Measurements from ENCODE around the gene MIA.
"Not testable (repeated sequence)": the region's sequence is repeated elsewhere in the genome, so short reads cannot be mapped to it uniquely, and the experiment has no call there.

The MIA gene

DNA sequence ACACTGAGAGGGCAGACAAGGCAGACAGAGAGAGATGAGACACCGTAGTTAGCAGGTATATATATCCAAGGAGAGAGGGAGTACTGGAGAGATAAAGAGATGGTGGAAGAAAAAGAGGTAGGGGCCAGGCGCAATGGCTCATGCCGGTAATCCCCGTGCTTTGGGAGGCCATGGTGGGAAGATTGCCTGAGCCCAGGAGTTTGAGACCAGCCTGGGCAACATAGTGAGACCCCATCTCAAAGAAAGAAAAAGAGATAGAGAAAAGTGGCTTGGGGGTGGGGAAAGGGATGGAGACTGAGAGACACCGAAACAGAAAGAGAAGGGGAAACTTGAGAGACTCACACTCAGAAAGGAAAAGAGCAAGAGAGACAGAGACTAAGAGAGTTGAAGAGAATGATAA lies 5.3 kb downstream of the MIA start:
- DNase-seq (ENCODE audit: low spot score), result no peak

DNA sequence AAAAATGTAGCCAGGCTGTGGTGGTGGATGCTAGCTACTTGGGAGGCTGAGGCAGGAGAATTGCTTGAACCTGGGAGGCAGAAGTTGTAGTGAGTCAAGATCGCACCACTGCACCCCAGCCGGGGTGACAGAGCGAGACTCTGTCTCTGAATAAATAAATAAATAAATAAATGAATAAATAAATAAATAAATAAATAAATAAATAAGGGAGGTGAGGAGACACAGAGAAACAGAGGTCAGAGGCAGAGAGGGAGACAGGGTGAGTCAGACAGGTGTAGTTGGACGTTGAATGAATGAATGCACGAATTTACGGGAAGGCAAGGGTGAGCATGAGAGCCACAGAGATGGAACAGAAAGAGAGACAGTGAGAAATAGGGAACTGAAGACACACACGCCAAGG lies 5.8 kb downstream of the MIA start:
- DNase-seq (ENCODE audit: low spot score), result no peak

DNA sequence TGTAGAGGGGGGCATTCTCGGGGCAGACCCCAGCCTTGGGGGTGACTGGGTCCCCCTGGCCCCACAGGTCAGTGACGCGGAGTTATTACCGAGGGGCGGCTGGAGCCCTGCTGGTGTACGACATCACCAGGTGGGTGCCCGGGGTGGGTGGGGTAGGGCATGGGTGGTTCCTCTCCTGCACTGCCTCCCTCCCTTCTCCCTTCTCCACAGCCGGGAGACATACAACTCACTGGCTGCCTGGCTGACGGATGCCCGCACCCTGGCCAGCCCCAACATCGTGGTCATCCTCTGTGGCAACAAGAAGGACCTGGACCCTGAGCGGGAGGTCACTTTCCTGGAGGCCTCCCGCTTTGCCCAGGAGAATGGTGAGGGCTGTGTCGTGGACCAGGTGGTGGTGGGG lies 8.4 kb downstream of the MIA start:
- no peak for DNase-seq (ENCODE audit: low spot score)

DNA sequence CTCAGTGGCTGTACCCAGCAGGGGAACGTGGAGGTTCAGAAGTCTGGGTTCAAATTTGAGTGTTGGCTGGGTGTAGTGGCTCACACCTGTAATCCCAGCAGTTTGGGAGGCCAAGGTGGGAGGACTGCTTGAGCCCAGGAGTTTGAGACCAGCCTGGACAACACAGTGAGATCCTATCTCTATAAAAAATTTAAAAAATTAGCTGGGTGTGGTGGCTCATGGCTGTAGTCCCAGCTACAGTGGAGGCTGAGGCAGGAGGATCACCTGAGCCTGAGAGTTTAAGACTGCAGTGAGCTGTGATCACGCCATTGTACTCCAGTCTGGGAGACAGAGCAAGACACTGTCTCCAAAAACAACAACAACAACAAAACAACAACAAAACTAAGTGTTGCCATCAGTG lies 8.8 kb downstream of the MIA start:
- not testable (repeated sequence) for DNase-seq (ENCODE audit: low spot score)

DNA sequence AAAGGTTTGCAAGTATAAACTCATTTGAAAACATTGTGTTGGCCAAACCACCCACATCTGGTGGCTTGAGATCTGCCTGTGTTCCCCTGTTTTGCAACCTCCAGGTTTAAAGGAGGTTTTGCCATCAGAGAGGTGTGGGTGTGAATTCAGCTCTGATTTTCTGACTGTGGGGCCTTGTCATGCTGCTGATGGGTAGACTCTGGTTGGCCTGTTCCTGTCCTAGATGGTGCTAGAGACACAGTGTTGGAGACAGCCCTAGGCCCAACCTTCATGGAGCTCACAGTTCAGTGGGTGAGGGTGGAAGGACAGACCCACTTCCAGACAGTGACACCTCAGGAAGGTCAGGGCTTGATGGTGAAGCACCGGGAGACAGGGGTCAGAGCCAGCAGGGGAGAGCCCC lies 10.2 kb downstream of the MIA start:
- DNase-seq (ENCODE audit: low spot score), result no peak

DNA sequence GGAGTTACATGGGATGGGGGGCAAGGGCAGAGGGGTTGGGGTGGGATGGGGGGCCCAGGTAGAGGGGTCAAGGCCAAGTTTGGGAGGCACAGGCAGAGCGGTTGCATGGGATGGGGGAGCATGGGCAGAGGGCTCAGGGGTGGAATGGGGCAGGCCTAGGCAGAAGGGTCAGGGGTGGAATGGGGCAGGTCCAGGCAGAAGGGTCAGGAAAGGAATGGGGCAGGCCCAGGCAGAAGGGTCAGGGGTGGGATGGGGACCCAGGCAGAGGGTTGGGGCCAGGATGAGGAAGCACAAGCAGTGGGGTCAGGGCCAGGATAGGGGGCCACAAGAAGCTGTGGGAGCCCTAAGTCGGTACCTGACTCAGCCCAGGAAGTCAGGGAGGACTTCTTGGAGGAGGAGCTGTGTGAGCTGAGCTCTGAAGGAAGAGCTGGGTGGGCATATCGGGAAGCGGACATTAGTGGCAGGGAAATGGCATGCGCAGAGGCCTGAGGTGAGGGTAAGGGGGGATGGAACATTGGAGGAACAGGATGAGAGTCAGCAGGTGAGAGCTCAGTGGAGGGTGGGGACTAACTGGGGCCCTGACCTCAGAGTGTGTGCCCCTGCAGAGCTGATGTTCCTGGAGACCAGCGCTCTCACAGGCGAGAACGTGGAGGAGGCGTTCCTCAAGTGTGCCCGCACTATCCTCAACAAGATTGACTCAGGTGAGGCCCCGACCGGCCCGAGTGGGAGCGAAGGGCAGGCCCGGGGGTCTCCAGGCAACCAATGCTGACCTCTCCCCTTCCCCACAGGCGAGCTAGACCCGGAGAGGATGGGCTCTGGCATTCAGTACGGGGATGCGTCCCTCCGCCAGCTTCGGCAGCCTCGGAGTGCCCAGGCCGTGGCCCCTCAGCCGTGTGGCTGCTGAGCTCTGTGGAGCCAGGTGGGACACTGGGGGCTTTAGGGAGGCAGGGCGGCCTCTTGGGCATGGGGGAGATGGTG lies 11.0 kb downstream of the MIA start:
- DNase-seq (ENCODE audit: low spot score), result no peak

DNA sequence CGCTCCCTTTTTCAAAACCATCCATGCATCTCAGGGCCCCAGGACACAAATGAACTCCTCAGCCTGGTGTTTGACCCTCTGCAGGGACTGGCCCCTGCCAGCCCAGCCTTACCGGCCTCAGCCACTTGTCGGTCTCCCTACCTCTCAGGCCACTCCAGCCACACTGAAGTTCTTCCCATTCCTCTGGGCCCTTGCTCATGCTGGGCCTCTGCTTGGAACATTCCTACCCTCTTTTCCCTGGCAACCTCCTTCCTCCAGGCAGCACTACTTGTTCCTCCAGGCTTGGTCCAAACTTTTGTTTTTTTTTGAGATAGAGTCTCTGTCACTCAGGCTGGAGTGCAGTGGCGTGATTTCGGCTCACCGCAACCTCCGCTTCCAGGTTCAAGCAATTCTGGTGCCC lies 16.0 kb downstream of the MIA start:
- DNase-seq (ENCODE audit: low spot score), result no peak

DNA sequence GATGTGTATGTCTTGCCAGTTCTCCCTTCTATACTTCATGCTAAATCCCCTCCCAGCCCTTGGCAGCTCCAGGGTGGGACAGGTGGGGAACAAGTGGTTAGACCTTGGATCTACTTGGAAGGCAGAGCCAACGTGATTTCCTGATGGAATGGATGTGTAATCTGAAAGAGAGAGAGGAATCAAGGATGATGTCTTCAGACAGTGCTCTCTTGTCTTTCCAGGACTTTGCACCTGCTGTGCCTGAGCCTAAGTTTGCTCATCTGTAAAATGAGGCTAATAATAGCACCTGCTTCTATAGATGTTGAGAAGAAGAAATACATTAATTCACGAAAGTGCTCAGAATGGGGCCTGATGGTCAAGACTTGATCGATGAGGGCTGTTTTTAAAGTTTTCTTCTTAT lies 16.7 kb downstream of the MIA start:
- no peak for DNase-seq (ENCODE audit: low spot score)

DNA sequence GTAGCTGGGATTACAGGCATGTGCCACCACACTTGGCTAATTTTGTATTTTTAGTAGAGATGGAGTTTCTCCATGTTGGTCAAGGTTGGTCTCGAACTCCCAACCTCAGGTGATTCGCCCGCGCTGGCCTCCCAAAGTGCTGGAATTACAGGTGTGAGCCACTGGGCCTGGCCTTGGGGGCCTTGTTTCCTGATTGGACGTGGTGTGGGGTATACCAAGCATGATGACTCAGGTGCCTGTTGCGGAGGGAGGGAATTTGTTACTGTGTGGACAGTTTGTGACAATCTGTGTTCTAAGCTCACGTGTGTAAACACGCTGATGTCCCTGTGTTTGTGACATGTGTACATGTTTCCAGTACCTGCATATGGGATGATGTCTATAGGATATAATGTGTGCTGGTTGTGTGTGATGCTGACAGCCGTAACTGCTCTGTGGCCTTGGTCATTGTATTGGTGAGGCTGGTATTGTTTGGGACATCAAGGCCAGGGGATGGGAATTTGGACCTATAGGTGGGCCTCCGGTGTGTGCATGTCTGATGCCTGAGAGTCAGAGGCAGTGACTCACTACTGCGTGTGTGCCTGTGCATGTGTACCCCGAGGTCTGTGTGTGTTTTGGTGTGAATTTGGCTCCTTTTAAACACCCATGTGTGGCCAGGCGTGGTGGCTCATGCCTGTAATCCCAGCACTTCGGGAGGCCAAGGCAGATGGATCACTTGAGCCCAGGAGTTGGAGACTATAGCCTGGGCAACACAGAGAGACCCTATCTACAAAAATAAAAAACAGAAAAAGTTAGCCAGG lies 22.0 kb downstream of the MIA start:
- no peak for DNase-seq (ENCODE audit: low spot score)

DNA sequence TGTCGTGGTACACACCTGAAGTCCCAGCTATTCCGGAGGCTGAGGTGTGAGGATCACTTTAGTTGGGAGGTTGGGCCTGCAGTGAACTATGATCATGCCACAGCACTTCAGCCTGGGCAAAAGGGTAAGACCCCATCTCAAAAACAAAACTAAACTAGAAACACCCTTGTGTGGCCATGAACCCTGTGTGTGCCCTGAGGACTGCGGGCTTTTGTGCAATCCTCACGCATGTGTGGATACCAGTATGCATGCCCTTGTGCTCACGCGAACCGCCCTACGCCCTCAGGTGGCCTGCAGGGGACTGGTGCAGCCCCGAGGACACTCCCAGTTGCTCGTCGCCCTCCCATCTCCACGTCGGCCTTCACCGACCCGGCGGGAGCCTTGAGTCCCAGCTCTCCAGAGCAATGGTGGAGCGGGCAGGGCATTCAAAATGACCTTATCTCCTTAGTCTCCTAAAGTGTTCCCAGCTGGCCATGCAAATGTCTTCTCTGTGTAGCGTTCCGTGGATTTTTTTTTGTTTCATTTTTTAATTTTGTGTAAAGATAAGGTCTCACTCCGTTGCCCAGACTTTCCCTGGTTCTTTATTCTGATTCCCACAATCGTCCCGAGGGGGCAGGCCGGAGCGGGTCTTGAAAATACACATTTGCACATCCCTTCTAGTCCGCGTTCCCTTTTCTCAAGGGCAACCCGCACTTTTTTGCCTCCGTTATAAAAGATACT lies 22.8 kb downstream of the MIA start:
- peak; percentile 75 for DNase-seq (ENCODE audit: low spot score)

DNA sequence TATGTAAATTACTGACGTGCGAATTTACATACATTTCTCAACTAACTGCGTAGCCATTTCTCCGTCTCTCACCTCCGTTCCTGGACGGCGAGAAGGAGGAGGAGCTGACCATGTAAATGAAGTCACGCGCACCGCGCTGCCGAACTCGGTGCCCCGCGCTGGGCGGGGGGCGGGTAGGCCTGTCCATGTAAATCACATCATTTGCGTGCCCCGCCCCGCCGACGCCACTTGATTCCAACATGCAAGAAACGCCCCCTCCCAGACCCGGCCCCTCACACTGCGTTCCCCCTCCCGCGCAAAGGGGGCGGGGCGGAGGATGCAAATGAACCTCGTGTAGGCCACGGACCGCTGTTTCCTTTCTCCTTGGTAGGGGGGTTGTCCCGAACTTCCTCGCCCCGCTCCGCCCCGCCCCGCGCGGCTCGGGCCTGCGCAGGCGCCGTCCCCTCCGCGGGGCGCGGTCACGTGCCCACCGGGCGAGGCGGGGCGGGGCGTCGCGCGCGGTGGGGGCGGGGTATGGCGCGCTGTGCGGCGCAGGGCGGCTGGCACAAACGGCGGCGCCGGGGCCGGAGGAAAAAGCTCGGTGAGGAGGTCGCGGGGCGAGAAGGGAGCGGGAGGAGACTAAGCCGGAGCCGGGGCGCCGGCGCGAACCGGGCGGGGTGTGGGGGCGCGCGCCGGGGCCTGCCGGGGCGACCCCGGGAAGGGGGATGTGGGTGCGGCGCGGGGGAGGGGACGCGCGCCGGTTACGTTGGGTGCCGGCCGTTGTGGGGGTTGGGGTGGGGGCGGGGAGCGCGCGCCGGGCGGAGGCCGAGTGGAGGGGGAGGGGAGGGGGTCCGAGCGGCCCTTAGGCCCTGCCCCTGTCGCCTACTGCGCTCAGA lies 23.6 kb downstream of the MIA start, which contains the start of gene EGLN2:
EGLN2 (plus strand) TSS at position 509 of the 875 bp plus-strand sequence. CDS start 1,382 bp downstream, outside the sequence.
- DNase-seq (ENCODE audit: low spot score), result peak; percentile 98

DNA sequence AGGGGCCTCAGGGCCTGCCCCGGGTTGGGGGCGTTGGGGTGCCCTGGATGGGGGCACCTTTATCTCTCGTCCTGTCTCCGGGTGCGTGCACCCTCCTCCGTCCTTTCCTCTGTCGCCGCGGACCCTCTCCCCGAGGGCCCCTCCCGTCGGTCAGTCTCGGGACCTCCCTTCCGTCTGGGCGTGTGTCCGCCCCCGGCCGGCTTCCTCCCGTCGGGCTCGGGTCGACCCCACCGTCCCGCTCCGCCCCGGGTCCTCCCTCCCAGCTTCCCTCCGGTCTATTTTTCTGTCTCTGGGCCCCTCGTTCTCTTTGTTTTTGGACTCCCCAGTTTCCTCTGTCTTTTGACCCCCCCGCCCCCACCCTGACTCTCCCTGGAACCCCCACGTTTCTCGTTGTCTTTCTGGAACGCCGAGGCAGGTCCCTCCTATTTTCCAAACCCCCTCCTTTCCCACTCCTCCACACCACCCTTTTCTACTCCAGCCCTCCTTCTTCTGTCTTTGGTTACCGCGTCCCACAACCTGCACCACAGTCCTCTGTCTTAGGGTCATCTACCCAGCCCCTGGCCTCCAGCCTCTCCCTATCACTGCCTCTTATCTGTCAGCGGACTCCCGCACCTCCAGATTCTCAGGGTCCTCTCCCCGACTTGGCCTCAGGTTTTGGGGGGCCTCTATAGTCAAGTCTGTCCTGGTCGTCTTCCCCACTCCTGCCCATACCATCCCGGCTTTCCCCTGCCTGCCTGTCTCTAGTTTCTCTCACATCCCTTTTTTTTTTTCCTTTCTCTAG lies 24.4 kb downstream of the MIA start:
- peak; percentile 18 for DNase-seq (ENCODE audit: low spot score)

DNA sequence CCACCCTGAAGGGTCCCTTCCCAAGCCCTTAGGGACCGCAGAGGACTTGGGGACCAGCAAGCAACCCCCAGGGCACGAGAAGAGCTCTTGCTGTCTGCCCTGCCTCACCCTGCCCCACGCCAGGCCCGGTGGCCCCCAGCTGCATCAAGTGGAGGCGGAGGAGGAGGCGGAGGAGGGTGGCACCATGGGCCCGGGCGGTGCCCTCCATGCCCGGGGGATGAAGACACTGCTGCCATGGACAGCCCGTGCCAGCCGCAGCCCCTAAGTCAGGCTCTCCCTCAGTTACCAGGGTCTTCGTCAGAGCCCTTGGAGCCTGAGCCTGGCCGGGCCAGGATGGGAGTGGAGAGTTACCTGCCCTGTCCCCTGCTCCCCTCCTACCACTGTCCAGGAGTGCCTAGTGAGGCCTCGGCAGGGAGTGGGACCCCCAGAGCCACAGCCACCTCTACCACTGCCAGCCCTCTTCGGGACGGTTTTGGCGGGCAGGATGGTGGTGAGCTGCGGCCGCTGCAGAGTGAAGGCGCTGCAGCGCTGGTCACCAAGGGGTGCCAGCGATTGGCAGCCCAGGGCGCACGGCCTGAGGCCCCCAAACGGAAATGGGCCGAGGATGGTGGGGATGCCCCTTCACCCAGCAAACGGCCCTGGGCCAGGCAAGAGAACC lies 25.1 kb downstream of the MIA start:
- DNase-seq (ENCODE audit: low spot score), result peak; percentile 38

DNA sequence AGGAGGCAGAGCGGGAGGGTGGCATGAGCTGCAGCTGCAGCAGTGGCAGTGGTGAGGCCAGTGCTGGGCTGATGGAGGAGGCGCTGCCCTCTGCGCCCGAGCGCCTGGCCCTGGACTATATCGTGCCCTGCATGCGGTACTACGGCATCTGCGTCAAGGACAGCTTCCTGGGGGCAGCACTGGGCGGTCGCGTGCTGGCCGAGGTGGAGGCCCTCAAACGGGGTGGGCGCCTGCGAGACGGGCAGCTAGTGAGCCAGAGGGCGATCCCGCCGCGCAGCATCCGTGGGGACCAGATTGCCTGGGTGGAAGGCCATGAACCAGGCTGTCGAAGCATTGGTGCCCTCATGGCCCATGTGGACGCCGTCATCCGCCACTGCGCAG lies 25.7 kb downstream of the MIA start:
- no peak for DNase-seq (ENCODE audit: low spot score)

DNA sequence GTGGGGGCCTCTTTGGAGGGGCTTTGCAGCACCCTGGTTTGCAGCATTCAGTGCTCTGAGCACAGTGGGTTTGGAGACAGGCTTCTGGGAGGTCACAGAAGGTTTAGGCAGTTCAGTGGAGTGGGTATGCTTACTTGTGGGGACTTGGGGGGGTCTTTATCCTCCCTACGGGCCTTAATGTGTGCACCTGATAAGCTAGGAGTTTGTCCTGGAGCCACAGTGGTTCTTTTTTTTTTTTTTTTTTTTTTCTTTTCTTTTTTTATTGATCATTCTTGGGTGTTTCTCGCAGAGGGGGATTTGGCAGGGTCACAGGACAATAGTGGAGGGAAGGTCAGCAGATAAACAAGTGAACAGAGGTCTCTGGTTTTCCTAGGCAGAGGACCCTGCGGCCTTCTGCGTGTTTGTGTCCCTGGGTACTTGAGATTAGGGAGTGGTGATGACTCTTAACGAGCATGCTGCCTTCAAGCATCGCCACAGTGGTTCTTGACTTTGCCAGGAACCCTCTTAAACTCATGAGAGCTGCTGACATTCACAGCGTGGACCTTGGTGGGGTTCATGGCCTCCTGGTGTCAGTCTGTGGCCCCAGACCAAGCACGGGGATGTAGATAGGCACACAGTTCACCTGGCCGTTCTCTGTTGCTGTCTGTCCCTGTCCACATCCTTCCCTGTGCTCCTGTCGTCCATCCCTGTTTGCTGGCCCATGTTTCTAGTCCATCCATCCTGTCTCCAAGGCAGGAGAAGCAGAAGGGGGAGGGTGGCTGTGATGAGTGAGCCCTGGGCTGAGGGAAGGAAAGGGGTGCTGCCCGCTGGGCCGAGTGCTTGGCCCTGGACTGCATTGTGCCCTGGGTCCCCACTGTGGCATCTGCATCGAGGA lies 26.3 kb downstream of the MIA start:
- peak; percentile 60 for DNase-seq (ENCODE audit: low spot score)

DNA sequence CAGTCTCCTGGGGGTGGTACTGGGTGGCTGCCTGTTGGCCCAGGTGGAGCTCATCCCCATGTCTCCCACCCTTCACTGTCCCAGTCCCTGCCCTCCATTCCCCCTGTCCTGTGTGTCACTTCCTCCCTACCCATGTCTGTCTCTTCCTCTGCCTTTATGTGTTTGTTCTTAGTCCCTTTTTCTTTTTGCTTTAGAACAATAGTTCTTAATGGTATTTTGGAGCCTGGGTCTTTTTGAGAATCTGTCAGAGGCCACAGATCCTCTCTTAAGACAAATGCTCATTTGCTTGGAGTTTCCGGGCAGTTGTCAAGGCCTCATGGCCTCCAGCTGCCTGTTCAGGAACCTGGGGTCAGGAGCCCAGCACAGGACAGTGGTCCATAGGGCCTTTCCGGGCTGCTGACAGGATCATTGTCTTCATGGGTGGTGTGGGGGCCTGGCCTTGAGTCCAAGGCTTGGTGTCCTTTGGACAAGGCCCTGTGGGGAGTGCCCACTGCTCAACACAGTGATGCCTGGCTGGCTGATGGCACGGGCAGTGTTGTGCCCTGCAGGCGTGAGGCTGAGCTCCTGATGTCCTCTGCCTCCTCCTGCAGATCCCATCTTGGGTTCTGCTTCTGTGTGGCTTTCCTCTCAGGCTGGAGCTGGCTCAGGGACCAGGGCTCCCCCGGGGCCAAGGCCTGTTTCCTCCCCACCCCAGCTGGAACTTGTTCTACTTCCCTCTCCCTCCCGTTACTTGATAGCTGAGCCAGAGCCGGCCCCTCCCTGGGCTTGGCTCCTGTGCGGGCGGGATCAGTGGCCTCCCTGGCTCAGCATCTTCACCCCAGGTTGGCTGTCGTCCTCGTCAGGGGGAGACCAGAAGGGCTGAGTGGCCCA lies 27.2 kb downstream of the MIA start:
- DNase-seq (ENCODE audit: low spot score), result peak; percentile 65

DNA sequence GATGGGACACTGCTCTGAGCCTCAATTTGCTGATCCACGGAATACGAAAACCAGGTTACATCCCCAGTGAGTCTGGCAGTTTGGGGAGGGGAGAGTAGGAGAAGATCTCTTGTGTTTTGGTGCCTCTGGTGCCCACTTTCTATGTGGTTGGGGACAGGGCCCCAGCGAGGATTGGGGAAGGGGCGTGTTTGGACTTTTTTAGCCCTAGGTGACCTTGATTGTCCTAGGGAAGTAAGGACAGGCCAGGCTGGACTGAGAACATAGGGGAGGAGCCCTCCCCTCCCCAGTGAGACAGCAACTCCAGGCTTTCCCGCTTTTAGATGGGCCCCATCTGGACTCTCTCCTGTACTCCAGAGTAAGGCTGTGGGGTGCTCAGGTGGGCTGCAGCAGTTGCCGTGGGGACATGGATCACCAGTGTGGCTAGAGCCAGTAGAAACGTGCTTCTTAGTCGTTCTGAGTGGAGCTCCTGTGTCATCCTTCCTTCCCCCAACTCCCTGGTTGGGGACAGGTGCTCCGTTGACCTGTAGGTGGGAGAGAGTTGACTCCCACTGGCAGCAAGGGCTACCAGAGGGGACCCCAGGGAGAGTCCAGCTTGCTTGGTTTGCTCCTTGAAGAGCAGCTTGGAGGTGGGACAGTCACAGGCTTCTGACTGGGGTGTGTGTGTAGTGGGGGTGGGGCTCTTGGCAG lies 28.0 kb downstream of the MIA start:
- no peak for DNase-seq (ENCODE audit: low spot score)

All from hematopoietic multipotent progenitor cell treated with erythropoietin and hydrocortisone succinate and interleukin-3 and kit ligand, for 15 days (in vitro differentiated cells).